CD4-positive, alpha-beta T cell treated with Interleukin-6 at 100 ng/mL for 8 hours (primary cell): ENCODE measurements around the gene TMCO4.

Source experiments
- DNase-seq: peaks from one replicate; pipeline ENCODE4 v3.0.0-alpha.2; 2020; ENCODE audit warnings: mixed read lengths, low spot score

TMCO4 gene

DNA sequence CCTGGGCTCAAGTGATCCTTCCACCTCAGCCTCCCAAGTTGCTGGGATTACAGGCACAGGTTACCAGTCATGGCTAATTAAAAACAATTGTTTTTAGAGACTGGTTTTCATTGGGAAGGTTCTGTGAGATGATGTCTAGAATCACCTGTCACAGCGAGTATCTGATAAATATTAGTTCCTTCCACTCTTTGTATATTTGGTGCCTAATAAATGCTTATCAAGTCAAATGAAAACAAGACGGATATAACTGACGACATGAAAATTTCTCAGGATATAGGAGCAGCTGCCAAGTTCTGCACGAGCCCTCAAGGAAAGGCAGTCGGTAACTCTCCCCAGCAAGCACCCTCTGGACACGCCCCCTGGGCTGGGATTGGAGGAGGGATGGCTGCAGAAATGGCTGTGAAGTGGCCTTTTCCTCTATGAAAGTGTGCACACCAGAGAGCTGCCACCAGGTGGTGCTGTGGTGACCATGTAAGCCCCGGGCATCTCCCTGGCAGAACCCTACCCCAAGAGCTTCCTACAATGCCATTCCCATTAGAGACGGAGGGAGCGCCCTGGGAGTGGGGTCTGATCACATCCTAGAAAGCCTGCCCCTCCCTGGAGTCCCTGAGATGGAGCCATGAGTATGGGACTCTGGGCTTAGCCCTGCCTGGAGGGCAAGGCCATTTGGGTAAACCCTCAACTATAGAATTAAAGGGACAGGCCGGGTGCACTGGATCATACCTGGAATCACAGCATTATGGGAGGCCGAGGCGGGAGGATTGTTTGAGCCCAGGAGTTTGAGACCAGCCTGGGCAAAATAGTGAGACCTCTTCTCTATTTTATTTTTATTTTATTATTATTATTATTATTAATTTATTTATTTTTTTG, 84.1 kb downstream of the TMCO4 start:
- peak; percentile 75 for DNase-seq

DNA sequence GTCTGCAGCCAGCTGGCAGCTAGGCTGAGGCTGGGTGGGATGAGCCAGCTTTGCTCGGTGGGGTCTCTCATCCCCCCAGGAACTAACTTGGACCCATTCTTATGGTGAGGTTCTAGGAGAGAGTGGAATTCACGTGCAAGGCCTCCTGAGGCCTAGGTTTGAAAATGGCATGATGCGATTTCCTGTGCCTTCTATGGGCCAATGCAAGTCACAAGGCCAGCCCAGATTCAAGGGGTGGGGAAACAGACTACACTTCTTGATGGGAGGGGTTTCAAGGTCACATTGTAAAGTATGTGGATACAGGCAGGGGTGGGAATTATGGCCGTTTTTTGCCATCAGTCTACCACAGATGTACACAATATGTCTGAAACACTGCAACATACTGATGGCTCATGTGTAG, 86.8 kb downstream of the TMCO4 start:
- DNase-seq = no peak

DNA sequence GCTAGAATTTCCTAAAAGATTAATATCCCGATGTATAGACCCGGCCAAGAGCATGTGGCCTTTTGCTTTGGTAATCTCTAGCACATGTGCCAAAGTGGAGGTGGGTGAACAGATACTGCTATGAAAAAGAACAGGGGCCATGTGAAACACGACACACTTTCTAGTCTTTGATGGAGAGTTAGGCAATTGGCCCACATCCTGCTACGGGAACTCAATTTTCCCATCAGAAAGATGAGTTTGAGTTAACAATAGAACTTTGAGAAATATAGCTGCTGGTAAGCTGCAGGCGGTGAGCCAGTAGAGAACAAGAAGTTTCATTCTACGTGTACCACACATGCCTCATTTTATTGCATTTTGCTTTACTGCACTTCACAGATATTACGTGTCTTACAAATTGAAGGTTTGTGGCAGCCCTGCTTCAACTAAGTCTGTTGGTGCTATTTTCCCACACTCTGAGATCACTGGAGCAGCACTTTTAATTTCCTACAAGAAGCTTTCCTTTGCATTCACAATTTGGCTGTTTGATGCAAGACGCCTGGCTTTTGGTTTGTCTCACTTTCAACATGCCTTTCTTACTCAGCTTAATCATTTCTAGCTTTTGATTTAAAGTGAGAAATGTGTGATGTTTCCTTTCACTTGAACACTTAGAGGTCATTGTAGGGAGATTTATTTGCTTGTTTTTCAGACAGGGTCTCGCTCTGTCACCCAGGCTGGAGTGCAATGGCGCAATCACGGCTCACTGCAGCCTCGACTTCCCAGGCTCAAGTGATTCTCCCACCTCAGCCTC, 88.7 kb downstream of the TMCO4 start:
- no peak for DNase-seq

DNA sequence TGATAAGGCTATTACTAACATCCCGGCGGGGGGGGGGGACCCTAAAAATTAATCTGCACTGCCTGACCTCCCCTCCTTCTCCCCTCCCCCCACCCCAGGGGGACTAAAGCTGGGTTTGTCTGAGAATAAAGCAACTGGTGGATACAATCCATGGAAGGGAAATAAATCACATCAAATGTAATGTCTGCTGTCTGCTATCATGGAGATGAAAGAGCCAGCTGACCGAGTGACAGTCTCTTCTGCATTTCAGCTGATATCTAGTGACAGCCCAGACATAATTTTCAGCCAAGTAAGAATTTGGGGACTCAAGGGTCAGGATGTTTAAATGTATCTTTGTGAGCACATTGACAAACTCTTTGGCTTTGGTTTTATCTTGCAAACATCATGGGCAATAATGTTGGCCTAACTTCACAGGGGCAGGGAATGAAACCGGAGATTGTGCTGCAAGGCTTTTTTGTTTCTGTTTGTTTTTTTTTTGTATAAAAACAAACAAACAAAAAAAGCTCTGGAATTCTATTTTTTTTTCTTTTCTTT, 90.4 kb downstream of the TMCO4 start:
- no peak for DNase-seq

DNA sequence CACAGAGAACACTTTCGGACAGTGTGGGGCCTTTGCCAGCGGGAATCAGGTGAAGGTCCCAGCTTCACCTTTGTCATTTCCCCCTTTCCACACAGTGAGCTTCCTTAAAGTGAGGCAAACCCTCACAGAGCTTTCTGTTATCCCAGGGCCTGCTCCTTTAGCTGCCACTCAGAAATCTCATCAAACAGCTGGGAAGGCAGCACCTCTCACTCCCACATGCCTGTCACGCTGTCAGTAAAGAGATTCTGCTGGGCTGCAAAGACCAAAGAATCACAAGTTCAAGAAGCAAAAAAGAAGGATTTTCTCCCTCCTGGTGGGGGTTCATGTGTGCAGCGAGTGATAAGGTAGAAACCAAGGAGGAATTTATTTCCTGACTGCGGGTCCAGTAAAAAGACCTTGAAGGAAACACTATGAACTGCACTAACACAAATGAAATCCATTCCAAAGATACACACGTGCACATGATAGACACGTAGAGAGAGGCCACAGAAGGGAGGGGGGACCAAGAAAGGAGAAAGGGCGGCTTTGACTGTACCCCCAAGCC, 91.1 kb downstream of the TMCO4 start:
- DNase-seq = no peak

DNA sequence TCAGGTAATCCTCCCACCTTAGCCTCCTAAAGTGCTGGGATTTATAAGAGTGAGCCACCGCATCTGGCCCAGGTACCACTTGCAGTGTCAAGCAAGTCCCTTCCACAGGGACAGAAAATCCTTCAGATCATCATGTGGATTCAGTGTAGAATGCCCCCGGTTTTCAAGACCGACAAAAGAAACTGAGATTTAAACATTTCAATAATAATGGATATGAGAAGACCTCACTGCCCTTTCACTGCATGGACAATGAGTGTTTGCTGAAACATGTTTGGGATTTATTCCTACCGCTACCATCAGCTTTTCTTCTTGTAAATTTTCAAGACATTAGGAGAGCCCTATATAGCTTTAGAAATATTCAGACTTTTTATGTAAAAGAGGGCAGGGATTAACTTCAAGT, 93.6 kb downstream of the TMCO4 start:
- DNase-seq = no peak

DNA sequence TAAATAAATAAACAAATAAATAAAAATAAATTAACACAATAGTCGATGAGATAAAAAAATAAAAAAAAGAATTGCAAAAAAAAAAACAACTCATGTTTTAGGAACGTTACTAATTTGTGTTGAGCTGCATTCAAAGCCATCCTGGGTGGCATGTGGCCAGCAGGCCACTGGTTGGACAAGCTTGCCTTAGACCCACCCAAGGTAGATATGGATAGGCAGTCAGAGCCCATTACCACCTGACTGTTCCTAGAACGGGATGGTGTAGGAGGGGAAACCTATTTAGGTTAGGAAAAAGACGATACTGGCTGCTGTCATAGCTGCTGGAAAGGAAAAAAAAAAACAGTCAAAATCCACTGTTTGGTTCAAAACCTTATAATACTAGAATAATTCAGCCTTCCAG, 94.3 kb downstream of the TMCO4 start:
- no peak for DNase-seq

DNA sequence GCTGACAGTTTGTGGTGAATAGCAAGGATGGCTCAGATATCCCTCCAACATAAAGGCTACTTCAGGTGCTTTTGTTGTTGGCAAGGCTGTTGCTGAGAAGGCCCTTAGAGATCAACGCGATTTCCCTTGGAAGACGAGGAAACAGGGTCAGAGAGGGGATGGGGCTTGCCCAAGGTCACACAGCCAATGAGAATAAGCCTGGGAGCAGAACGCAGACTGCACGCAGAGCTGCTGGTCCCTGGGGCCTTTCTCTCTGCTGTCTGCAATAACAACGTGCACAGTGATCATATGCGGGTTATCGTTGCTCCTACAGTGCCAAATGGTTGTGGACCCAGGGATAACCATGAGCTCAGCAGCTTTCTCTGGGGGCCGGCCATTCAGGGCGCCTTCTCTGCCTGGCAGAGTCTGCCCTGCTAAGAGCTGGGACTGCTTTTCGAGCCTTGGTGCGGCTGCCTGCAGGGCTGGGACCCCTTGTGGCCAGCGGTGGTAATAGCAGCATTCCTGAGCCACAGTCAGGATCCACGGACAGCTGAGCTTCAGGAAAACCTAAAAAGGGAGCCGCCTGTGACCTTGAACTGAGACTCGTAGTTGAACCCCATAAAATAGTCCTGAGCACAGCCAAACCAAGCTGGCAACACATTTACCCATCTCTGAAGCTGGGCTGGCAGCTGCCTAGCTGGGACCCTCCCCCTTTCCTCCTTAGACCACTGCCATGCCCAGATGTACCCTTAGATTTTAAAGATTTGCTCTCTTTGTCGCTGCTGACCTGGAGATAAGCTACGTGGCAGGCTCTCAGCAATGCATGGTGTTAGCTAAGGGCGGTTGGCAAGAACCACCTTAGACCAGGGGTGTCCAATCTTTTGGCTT, 95.2 kb downstream of the TMCO4 start:
- DNase-seq = peak; percentile 55

DNA sequence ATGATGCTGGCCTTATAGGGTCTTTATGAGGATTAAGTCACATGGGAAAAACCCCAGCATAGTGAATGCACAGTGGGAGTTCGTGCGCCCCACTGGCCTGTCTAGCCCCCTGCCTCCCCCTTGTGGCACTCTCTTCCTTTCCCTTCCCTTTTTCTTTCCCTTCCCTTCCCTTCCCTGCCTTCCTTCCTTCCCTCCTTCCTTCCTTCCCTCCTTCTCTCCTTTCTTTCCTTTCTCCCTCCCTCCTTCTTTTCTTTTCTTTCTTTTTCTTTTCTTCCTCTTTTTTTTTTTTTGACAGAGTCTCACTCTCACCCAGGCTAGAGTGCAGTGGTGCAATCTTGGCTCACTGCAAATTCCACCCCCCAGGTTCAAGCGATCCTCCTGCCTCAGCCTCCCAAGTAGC, 96.4 kb downstream of the TMCO4 start:
- no peak for DNase-seq

DNA sequence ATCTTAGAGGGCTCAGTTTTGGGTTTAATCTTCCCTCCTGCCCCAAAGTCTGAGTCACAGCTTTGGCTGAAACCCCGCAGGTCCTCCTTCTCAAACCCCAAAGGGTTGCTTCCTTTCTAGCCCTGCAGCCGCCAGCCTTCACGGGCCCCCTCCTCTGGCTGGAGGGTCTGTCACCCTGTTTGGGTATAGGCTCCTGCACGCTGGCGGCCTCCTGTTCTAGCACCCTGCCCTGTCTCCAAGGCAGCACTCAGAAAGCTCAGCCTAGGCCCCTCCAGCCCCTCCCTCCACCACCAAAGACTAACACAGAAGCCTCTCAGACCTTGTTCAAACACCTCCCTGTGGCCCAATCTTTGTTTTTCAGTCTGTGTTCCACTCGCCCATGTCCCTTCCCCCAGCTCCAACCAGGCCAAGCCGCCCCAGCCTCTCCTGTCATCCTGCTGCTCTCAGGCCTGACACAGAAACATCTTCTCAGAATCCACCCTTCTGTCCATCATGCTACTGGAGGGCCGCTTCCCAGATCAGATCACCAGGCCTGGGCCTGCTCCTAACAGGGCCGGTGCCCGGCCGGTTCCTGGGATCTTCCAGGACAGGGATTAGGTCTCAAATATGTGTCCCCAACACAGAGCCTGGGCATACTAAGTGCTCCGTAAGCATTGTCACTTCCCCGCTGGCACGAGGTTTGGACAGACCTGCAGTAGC, 99.5 kb downstream of the TMCO4 start:
- no peak for DNase-seq

DNA sequence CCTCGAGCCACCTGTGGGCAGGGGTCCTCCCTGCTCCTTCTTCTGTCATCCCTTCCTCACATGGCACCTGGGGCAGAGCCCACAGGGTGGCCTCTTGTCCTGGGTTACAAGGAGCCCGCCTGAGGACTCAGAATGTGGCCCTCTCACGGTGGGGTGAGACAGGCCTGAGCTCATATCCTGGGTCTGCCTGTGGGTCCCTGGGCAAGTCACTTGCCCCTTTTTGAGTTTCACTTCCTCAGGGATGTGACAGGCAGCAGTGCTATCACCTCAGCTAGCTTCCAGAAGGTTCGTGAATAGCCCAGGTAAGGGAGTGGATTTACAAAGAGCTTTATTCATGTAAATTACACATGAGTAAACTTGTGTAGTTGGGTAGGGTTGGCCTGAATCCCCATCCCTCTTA, 101.5 kb downstream of the TMCO4 start:
- DNase-seq = no peak

DNA sequence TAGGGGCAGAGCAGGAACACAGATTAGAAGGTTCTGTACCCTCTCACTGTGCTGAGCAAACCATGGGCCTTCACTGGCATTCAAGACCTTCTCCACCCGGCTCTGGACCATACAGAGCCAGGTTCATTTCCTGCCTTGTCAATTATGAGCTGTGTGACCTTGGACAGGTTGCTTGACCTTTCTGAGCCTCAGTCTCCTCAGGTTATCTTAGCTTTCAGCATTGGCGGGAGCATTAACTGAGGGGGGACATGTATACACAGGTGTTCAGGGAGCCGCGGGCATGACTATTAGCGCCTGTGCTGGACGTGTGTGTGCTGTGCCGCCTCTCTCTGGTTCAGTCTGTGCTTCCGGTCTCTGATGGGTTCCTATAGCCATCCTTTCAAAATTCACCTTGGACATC, 102.9 kb downstream of the TMCO4 start:
- DNase-seq = no peak

DNA sequence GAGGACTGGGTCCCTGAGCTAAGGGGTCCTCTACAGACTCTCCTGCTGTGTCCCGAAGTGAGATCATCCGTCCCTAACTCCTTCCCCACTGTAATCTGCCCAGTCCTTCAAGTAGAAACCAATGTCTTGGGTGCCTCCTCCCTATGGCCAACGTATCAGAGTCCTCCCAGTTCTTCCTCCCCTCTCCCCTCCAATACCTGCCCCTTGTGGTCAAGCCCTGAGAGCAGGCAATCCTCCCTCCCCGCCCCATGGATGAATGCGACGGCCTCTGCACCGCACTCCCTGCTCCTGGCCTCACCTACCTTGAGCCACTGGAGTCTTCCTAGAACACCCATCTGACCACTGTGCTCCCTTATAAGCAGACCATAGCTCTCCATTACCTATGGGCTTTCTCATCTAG, 103.9 kb downstream of the TMCO4 start:
- DNase-seq = no peak

DNA sequence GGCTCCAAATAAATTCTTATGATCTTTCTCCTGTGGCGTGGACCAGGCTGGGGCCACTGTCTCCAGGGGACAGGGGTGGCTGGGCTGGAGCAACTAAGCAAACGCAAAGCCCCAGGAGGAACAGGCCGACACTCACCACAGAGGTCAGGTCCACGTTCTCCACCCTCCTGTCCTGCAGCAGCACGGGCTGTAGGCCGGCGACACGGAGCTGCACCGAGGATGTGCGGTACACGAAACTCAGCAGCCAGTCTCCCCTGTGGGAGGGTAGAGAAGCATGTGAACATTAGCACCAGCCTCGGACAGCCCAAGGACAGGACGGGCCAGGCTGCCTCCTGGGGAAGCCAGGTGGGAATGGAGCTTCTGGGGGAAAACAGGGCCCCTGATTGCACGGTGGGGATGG, 105.4 kb downstream of the TMCO4 start:
- no peak for DNase-seq

DNA sequence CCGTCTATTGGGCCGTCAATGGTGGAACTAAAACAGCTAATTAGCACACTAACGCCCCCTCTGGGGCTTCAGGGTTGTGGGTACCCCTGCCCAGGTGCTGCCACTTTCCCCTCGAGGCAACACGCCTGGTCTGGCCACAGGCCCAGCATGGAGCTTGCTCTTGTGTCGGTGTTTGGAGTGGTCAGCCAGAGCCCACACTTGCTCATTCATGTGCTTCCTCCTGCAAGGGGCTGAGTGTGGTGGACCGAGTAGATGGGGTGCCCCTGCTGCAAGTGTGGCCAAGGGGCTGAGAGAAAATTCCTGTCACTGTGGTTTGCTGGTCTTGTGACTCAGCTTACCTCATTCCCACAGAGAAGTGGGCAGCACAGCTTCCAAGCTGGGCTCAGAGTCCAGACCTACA, 109.4 kb downstream of the TMCO4 start:
- DNase-seq = no peak

DNA sequence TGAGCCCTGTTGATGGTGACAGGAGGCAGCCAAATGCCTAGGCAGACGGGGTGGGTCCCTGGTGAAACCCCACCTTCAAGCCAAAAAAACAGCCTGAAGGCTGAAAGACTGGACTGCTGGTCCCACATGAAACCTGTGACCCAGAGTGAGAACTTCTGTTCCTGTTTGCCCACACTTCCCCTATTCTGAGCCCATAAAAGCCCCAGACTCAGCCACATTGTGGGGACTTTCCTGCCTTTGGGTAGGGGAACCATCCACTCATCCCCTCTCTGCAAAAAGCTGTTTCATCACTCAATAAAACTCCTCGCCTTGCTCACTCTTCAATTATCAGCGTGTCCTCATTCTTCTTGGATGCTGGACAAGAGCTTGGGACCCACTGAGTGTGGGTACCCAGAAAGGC, 109.9 kb downstream of the TMCO4 start:
- DNase-seq = no peak

DNA sequence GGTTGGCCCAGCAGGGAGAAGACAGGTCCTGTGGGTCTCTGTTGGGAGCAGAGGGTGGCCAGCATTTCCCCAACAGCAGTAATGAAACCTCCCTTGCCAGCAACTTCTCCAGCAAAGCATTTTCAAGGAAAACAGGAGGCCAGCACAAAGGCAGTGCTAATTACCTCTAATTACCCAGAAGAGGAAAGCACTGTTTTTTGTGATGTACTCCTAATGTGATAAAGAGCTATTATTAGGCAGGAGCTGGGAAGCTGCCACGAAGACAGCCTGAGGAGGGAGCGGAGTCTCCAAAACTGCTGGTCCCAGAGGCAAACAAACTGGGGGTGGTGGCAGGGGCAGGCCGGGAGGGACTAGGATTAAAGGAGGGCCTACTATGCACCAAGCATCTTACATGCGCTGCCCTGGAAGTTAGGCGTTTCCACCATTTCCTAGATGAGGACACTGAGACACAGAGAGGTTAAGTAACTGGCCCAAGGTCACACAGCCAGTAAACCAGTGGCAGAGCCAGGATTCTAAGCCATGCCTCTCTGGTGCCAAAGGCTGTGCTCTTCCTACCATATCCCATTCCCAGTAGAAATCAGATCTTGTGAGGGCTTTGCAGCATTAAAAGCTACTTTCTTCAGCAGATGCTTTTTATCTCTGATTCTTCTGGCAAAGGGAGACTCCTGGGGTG, 110.5 kb downstream of the TMCO4 start:
- no peak for DNase-seq

DNA sequence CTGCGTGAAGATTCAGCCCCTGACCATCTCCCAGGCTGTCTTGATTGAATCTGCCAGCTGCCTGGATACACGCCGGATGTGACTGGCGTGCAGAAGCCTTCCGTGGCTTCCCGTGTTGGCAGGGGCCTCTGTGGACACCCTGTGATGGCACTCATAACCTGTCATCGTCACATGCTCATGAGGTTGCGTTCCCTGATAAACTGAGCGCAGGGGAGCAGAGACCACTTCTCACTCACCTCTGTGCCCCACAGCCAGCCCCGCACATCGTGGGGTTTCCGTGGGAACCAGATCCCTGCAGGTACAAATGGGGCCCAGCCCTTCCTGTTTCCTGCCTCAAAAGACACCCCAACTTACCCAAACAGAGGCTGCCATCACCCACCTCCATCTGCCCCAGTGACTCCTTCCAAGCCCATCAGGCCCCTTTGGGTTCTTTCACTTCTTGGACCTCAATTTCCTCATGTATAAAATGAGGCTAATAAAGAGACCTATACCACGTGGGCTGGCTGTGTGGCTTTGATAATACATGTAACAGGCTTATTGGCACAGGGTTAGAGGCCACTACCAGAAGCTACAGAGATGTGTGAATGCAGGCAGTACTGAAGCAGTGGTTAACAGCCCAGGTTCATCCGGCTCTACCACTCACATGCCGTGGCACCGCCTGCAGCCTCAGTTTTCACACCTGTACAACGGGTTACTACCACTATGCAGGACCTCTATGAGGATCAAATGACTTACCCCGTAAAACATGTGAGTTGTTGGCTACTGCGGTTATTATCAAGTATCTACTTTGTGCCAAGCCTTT, 111.5 kb downstream of the TMCO4 start:
- DNase-seq = peak; percentile 54

DNA sequence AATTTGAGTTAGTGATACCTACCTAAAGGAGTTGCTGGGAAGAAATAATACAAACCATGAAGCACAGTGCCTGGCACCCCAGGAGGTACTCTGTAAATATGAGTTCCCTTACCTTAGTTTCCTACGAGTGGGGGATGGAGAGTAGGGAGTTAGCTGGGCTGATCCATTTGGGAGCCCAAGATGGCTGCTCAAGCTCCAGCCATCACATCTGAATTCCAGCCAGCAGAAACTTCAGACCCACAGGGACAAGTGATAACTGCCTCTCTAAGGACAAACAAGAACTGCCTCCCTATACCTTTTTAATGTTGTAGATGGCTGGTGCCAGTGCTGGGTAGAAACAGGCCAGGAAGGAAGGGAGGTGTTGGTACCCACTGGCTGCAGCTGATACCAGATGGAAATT, 112.3 kb downstream of the TMCO4 start:
- DNase-seq = no peak

DNA sequence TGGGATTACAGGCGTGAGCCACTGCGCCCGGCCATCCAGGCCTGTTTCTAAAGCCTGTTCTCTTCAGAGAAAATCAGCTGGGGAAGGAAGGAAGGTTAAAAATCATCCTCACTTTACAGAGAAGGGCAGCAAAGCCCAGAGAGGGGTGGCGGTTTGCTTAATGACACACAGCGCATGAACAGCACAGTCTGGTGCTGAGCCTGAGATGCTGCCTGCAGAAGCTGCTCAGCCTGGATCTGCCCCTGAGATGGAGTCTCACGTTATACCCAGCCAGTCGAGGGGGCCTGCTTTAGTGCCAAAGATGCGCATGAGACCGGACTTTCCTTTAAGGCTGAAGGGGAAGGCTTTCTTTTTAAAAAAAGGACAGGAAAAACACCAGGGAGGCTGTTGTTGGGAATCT, 113.7 kb downstream of the TMCO4 start:
- no peak for DNase-seq
